GM12891 (cell line): ENCODE results near the gene ZNF346.

Source experiments
- PAX5 ChIP-seq: IDR thresholded peaks from 2 replicates; pipeline ENCODE4 v1.6.1; 2011; ENCODE audit warnings: low read length, moderate library complexity, mild to moderate bottlenecking; ENCODE audit not compliant: insufficient read depth, severe bottlenecking
- POLR2A ChIP-seq: IDR thresholded peaks from 2 replicates; pipeline ENCODE4 v1.6.1; 2011; ENCODE audit warnings: low read depth, low read length, control low read depth
- POLR2AphosphoS5 ChIP-seq: IDR thresholded peaks from 2 replicates; pipeline ENCODE4 v1.6.1; 2011; ENCODE audit warnings: low read depth, low read length, control low read depth
- TAF1 ChIP-seq: IDR thresholded peaks from 2 replicates; pipeline ENCODE4 v1.6.1; 2011; ENCODE audit warnings: low read depth, low read length, control low read depth

GRCh38 chr5:177010153-177010552, 12.3 kb upstream of the ZNF346 start:
- TF ChIP-seq TAF1 (no peak), POLR2A (no peak), POLR2AphosphoS5 (no peak), PAX5 (no peak)
